ENCODE measurements around the gene NOS3.
"Not testable (repeated sequence)": the region's sequence is repeated elsewhere in the genome, so short reads cannot be mapped to it uniquely, and the experiment has no call there.

NOS3 gene

GRCh38 chr7:151013733-151014497 lies 23.1 kb downstream of the NOS3 start:
- DNase-seq: peak in 43 of 51 donors; percentile 7 to 83 (median 69)

- DNase-seq: no peak
These were observed 24.1 kb downstream of the NOS3 start for GRCh38 chr7:151014950-151015349.

GRCh38 chr7:151015967-151016366 lies 25.1 kb downstream of the NOS3 start:
- DNase-seq: no peak

- DNase-seq: no peak
These were observed 25.7 kb downstream of the NOS3 start for GRCh38 chr7:151016505-151016904.

GRCh38 chr7:151016942-151017341 lies 26.1 kb downstream of the NOS3 start:
- DNase-seq: no peak

DNA sequence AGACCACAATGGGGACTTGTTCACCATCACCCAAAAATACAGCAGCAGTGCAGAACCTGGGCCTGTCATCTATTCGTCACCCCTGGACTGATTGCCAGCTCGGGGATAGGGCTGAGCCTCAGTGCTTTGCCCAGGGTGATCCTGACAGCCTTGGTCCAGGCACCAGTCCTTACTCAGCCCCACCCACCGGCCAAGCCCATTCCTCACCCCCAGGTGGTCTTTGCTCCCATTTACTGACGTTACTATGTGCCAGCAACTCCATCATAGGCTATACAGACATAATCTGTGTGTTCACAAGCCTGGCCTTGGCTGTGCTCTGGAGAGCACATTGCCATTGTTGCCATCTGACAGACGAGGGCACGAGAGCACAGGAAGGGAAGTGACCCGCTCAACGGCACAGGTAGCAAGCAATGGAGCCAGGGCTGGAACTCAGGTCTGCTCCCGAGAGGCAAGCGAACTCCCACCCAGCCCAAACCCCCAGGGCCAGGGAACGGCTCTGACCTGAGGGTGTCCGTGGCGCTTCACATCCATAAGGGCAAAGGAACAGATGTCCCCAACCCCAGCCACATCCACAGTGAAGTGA lies 26.6 kb downstream of the NOS3 start:
- DNase-seq: no peak

DNA sequence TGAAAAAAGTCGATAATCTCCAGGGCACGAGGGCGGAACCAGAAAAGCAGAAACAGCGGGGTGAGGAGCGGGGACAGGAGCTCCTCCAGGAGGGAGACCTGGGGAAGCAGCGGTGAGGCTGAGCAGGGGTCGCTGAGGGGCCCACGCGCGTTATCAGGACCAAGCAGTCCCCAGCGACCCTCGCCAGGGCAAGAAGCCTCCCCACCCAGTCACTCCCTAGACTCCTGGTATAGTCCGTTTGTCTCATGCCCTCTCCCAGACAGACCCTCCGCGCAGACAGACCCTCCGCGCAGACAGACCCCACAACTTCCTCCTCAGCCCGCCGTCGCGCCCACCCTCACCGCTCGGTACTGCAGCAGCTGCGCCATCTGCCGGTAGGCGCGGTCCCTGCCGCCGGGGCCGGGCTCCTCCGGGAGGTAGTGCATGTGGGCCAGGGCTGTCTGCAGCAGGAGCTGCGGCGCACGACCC lies 27.2 kb downstream of the NOS3 start:
- peak in 36 of 51 donors; percentile 6 to 73 (median 39) for DNase-seq

- peak in 9 of 51 donors; percentile 16 to 63 (median 37) for DNase-seq
These were observed 27.8 kb downstream of the NOS3 start for GRCh38 chr7:151018421-151019129.

GRCh38 chr7:151019130-151019447 lies 28.3 kb downstream of the NOS3 start:
- DNase-seq: no peak

DNA sequence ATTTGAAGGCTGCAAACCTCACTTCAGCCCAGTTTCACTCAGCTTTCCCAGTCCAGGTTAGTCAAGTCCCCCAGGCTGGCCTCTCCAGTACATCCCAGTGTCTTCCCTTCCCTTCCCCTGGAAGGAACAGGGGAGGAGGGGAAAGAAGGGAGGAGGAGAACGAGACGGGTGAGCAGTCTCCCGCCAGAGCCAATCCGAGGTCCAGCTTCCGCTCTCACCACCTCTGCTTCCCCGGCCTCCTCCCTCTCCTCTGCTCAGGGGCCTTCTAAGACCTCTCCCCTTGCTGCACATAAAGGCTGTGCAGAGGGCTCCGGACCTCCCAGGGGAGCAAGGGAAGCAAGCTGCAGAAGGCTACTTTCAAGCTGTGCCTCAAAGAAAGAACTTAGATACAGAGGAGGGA lies 29.4 kb downstream of the NOS3 start:
- DNase-seq: no peak

- DNase-seq: no peak
These were observed 32.4 kb downstream of the NOS3 start for GRCh38 chr7:151023232-151023631.

- no peak for DNase-seq
These were observed 33.7 kb downstream of the NOS3 start, which contains the start of gene ATG9B for GRCh38 chr7:151024435-151025056. ATG9B (minus strand) TSS chr7:151024494; CDS start chr7:151024423, 71 bp downstream.

GRCh38 chr7:151025924-151026671 lies 35.3 kb downstream of the NOS3 start:
- no peak for DNase-seq

GRCh38 chr7:151026771-151027727 lies 36.2 kb downstream of the NOS3 start:
- DNase-seq: not testable (repeated sequence)

DNA sequence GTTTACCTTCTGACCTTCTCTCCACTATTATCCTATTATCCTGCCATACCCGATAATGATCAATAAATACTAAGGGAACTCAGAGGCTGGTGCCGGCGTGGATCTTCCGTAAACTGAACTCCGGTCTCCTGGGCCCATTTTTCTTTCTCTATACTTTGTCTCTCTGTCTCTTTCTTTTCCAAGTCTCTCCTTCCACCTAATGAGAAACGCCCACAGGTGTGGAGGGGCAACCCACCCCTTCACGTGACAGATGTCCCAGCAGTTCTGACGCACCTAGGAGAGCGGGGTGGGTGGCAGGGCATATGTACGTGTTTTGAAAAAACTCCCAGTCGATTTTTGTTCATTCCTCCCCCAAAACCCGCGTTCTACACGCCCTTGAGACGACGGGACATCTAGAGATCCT lies 36.9 kb downstream of the NOS3 start:
- DNase-seq: not testable (repeated sequence)

- DNase-seq: peak; percentile 89 to 100 (median 96)
These were observed 37.5 kb downstream of the NOS3 start, which contains the start of gene ABCB8 for GRCh38 chr7:151028131-151028947. ABCB8 (plus strand) TSS chr7:151028450; CDS start chr7:151028516, 66 bp downstream.

DNA sequence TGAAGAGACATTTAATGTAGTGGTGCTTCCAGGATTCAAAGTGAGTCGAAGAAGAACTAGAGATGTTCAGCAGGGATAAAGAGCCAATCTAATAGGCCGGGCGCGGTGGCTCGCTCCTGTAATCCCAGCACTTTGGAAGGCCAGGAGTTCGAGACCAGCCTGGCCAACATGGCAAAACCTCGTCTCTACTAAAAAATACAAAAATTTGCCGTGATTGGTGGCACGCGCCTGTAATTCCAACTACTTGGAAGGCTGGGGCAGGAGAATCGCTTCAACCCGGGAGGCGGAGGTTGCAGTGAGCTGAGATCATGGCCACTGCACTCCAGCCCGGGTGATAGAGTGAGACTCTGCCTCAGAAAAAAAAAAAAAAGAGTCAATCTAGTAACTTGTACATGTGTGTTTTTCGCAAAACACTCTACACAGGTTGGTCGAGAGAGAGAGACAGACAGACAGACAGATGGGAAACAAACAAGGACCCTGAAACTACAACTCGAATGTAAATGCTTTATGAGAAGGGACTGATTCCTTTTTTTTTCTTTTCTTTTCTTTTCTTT lies 38.2 kb downstream of the NOS3 start:
- no peak for DNase-seq

- no peak for DNase-seq
These were observed 40.2 kb downstream of the NOS3 start for GRCh38 chr7:151031011-151031410.
